Sigmoid colon (tissue), 4 donors: ENCODE results near the gene FUT7.

Source experiments
- EP300 ChIP-seq, 4 donors: sonication (generic); formaldehyde crosslinking; IDR thresholded peaks; one replicate each; pipeline ENCODE4 v1.6.1; 2017; ENCODE audit warnings: antibody characterized with exemption in 4 of 4
- POLR2A ChIP-seq, 2 donors: fragments of 450-650 bp; IDR thresholded peaks; one replicate each; pipeline ENCODE4 v1.6.1; 2016; ENCODE audit warnings: antibody characterized with exemption in 2 of 2, mild to moderate bottlenecking in 2 of 2, moderate library complexity in 2 of 2
- POLR2AphosphoS5 ChIP-seq, 4 donors: sonication (generic); formaldehyde crosslinking; IDR thresholded peaks; one replicate each; pipeline ENCODE4 v1.6.1; 2017; ENCODE audit warnings: antibody characterized with exemption in 4 of 4
- TF ChIP-seq, protein P1 (sequence below), 4 experiments: fragments of 450-650 bp in 3 of 4; fragments of 200-600 bp in 1 of 4; IDR thresholded peaks; one replicate each; pipeline ENCODE4 v1.5.1; 2016 to 2019; ENCODE audit warnings: antibody characterized with exemption in 4 of 4, mild to moderate bottlenecking in 3 of 4, moderate library complexity in 2 of 4

DNA sequence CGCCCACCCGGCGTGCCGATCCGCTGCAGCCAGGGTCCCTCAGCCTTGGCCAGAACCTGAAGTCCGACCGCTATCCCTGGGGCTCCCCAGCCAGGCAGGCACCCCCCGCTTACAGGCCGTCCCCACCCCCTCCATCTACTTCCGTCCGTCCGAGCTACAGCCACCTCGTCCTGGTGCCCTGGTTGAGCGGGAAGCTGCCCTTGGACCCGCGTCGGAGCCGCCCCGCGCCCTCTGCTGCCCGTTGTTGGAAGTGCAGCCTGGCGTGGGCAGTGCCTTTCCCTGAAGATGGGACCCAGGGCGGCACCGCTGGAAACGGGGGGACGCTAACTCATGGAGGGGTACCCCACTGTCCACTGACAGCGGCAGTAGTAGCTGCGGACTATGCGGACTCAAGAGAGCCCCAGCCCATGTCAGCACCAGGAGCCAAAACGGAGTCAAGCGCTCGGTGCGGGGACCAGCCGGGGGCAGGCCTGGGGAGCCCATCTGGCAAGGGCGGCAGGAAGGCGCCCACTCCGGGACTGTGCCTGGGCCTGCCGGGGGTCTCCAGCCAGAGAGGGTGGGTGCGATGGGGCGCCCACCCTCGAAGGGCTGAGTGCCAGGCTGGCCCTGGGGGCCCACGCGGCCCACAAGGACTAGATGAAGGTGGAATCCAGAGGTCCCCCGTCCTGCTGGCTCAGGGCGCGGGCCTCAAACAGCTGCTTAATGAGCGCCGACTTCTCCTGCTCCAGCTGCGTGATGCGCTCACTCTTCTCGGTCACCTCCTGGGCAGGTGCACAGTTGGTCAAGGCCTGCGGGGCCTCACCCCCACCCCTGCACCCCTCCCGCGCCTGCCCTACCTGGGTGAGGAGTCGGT, 32.4 kb upstream of the FUT7 start:
- TF ChIP-seq, protein P1, sequence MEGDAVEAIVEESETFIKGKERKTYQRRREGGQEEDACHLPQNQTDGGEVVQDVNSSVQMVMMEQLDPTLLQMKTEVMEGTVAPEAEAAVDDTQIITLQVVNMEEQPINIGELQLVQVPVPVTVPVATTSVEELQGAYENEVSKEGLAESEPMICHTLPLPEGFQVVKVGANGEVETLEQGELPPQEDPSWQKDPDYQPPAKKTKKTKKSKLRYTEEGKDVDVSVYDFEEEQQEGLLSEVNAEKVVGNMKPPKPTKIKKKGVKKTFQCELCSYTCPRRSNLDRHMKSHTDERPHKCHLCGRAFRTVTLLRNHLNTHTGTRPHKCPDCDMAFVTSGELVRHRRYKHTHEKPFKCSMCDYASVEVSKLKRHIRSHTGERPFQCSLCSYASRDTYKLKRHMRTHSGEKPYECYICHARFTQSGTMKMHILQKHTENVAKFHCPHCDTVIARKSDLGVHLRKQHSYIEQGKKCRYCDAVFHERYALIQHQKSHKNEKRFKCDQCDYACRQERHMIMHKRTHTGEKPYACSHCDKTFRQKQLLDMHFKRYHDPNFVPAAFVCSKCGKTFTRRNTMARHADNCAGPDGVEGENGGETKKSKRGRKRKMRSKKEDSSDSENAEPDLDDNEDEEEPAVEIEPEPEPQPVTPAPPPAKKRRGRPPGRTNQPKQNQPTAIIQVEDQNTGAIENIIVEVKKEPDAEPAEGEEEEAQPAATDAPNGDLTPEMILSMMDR (IDR thresholded peaks at IDR 0.05) = peak; percentile 91 to 96 (median 94)
- TF ChIP-seq POLR2A (IDR thresholded peaks at IDR 0.05) = no peak
- no peak for TF ChIP-seq POLR2AphosphoS5 (IDR thresholded peaks at IDR 0.05)
- TF ChIP-seq EP300 (IDR thresholded peaks at IDR 0.05) = no peak
